H9 (cell line): ENCODE results near the gene MEF2C. TPM values are rescaled to one million over a fixed set of nuclear protein-coding genes. Genes with fewer than 3 reads are reported as not detected.

Source experiments
- DNase-seq: peaks from one replicate; pipeline ENCODE4 v3.0.0-alpha.2; 2017
- H2AFZ ChIP-seq: one replicate; pipeline ENCODE4 v1.6.1; 2013; ENCODE audit warnings: mild to moderate bottlenecking, low read length, control low read depth, moderate library complexity
- H2AK5ac ChIP-seq: 2 replicates; pipeline ENCODE4 v1.6.1; 2013; ENCODE audit warnings: low read length, control low read depth, mixed read lengths; ENCODE audit not compliant: insufficient read length
- H2BK120ac ChIP-seq: one replicate; pipeline ENCODE4 v1.6.1; 2013; ENCODE audit warnings: low read depth, mild to moderate bottlenecking, low read length, control low read depth, inconsistent platforms; ENCODE audit not compliant: poor library complexity, severe bottlenecking
- H2BK12ac ChIP-seq: 2 replicates; pipeline ENCODE4 v1.6.1; 2013; ENCODE audit warnings: low read length, control low read depth, mixed read lengths, low read depth; ENCODE audit not compliant: insufficient read length
- H2BK15ac ChIP-seq: 2 replicates; pipeline ENCODE4 v1.6.1; 2013; ENCODE audit warnings: low read depth, low read length, control low read depth
- H2BK20ac ChIP-seq: one replicate; pipeline ENCODE4 v1.6.1; 2013; ENCODE audit warnings: low read depth, mild to moderate bottlenecking, low read length, control low read depth, inconsistent platforms; ENCODE audit not compliant: poor library complexity, severe bottlenecking
- H2BK5ac ChIP-seq: 2 replicates; pipeline ENCODE4 v1.6.1; 2013; ENCODE audit warnings: low read length, control low read depth, mixed read lengths; ENCODE audit not compliant: insufficient read length
- H3K14ac ChIP-seq: 2 replicates; pipeline ENCODE4 v1.6.1; 2013; ENCODE audit warnings: low read length, control low read depth; ENCODE audit not compliant: insufficient read depth
- H3K18ac ChIP-seq: 2 replicates; pipeline ENCODE4 v1.6.1; 2013; ENCODE audit warnings: low read depth, mild to moderate bottlenecking, mixed read lengths, low read length, control low read depth; ENCODE audit not compliant: insufficient read length
- H3K23ac ChIP-seq: 2 replicates; pipeline ENCODE4 v1.6.1; 2013; ENCODE audit warnings: low read length, control low read depth, mixed read lengths, low read depth; ENCODE audit not compliant: insufficient read length
- H3K23me2 ChIP-seq: 2 replicates; pipeline ENCODE4 v1.6.1; 2013; ENCODE audit warnings: low read depth, mild to moderate bottlenecking, mixed read lengths, low read length, control low read depth; ENCODE audit not compliant: insufficient read length, poor library complexity, severe bottlenecking
- H3K27ac ChIP-seq: 2 replicates; pipeline ENCODE4 v1.5.1; 2013; ENCODE audit warnings: low read length, control low read depth, mixed read lengths, low read depth; ENCODE audit not compliant: insufficient read length
- H3K27me3 ChIP-seq: 2 replicates; pipeline ENCODE4 v1.6.1; 2013; ENCODE audit warnings: low read length, control low read depth, inconsistent platforms; ENCODE audit not compliant: insufficient read depth
- H3K4ac ChIP-seq: 2 replicates; pipeline ENCODE4 v1.6.1; 2013; ENCODE audit warnings: low read depth, mild to moderate bottlenecking, control low read depth, inconsistent platforms, low read length, moderate library complexity
- H3K4me1 ChIP-seq: 2 replicates; pipeline ENCODE4 v1.6.1; 2013; ENCODE audit warnings: low read length, control low read depth, inconsistent platforms; ENCODE audit not compliant: insufficient read depth
- H3K4me2 ChIP-seq: 2 replicates; pipeline ENCODE4 v1.6.1; 2013; ENCODE audit warnings: low read length, control low read depth, mixed read lengths; ENCODE audit not compliant: insufficient read length, insufficient read depth
- H3K56ac ChIP-seq: 2 replicates; pipeline ENCODE4 v1.6.1; 2013; ENCODE audit warnings: low read depth, mild to moderate bottlenecking, mixed read lengths, low read length, control low read depth; ENCODE audit not compliant: insufficient read length
- H3K79me1 ChIP-seq: 2 replicates; pipeline ENCODE4 v1.6.1; 2013; ENCODE audit warnings: low read depth, mild to moderate bottlenecking, moderate library complexity, low read length, control low read depth, inconsistent platforms; ENCODE audit not compliant: insufficient read depth, poor library complexity, severe bottlenecking
- H3K79me2 ChIP-seq: 2 replicates; pipeline ENCODE4 v1.6.1; 2013; ENCODE audit warnings: low read length, control low read depth, inconsistent platforms; ENCODE audit not compliant: insufficient read depth
- H3K9ac ChIP-seq: 2 replicates; pipeline ENCODE4 v1.6.1; 2013; ENCODE audit warnings: low read length, control low read depth, mixed read lengths; ENCODE audit not compliant: insufficient read length; ENCODE audit errors: extremely low read depth
- H3K9me3 ChIP-seq: one replicate; pipeline ENCODE4 v1.6.1; 2013; ENCODE audit warnings: low read depth, low read length, inconsistent platforms; ENCODE audit not compliant: control insufficient read depth
- H3T11ph ChIP-seq: one replicate; pipeline ENCODE4 v1.6.1; 2013; ENCODE audit warnings: mild to moderate bottlenecking, low read length, control low read depth, inconsistent platforms
- H4K20me1 ChIP-seq: one replicate; pipeline ENCODE4 v1.6.1; 2013; ENCODE audit not compliant: control insufficient read depth, insufficient read length, insufficient read depth
- H4K5ac ChIP-seq: 2 replicates; pipeline ENCODE4 v1.6.1; 2013; ENCODE audit warnings: low read depth, mild to moderate bottlenecking, mixed read lengths, low read length, control low read depth; ENCODE audit not compliant: insufficient read length
- H4K8ac ChIP-seq: replicated peaks from 2 replicates; pipeline ENCODE4 v1.6.1; 2013; ENCODE audit warnings: low read length, control low read depth, mixed read lengths, low read depth; ENCODE audit not compliant: insufficient read length
- H4K91ac ChIP-seq: 2 replicates; pipeline ENCODE4 v1.6.1; 2013; ENCODE audit warnings: low read depth, mild to moderate bottlenecking, moderate library complexity, mixed read lengths, low read length, control low read depth; ENCODE audit not compliant: insufficient read length
- H3K27ac Mint-ChIP-seq, 3 experiments: 2 replicates in 2 of 3; 3 replicates in 1 of 3; pipeline ENCODE4 v1.8.0; 2020 to 2021; ENCODE audit warnings: mixed read lengths in 3 of 3, mild to moderate bottlenecking in 1 of 3, moderate library complexity in 1 of 3
- H3K27me3 Mint-ChIP-seq: 2 replicates; pipeline ENCODE4 v1.8.0; 2021; ENCODE audit warnings: low read depth, mild to moderate bottlenecking, moderate library complexity, mixed read lengths
- H3K36me3 Mint-ChIP-seq, 3 experiments: 2 replicates in 2 of 3; 3 replicates in 1 of 3; pipeline ENCODE4 v1.8.0; 2020 to 2021; ENCODE audit warnings: low read depth in 3 of 3, mixed read lengths in 3 of 3; ENCODE audit not compliant: insufficient read depth in 1 of 3
- H3K4me1 Mint-ChIP-seq, 2 experiments: 2 replicates each; pipeline ENCODE4 v1.8.0; 2020; ENCODE audit warnings: mixed read lengths in 2 of 2
- H3K4me3 Mint-ChIP-seq, 2 experiments: 2 replicates in 1 of 2; 3 replicates in 1 of 2; pipeline ENCODE4 v1.8.0; 2020 to 2021; ENCODE audit warnings: mild to moderate bottlenecking in 2 of 2, mixed read lengths in 2 of 2, moderate library complexity in 1 of 2
- H3K9me3 Mint-ChIP-seq, 2 experiments: 2 replicates in 1 of 2; 3 replicates in 1 of 2; pipeline ENCODE4 v1.8.0; 2020; ENCODE audit warnings: mild to moderate bottlenecking in 2 of 2, mixed read lengths in 2 of 2, moderate library complexity in 1 of 2
- CTCF ChIP-seq: fragments of 200-600 bp; sonication (generic); conservative IDR thresholded peaks from 3 replicates; pipeline ENCODE4 v1.8.0; 2021; ENCODE audit warnings: antibody characterized with exemption, mild to moderate bottlenecking
- WGBS: extraction: QIAGEN DNeasy Blood & Tissue Kit; methylation state at CpG from one replicate; pipeline ENCODE4 v1.1.7; 2013; ENCODE audit warnings: missing lambda C conversion rate, low lambda C conversion rate, mixed read lengths; ENCODE audit not compliant: insufficient read length; ENCODE audit errors: extremely low coverage; 5-methylcytosine and 5-hydroxymethylcytosine counted together
- total RNA-seq: library from RNA; stranded (reverse); gene quantifications from 2 replicates; pipeline ENCODE4 v1.2.1, GENCODE V29; 2021

MEF2C gene
- total RNA-seq, 1 experiment from 2014 or later = 0.11 TPM

GRCh38 chr5:88727705-88728313 lies 155.2 kb downstream of the MEF2C start:
- H4K8ac ChIP-seq = no peak overlapping the region
- Mint-ChIP-seq H3K36me3 (no peaks in the 10 kb centered on the region), H3K4me1 (peaks cover 8 to 12% of the 10 kb centered on the region in 2 experiments), H3K27ac (no peak overlapping the region), H3K9me3 (no peaks in the 10 kb centered on the region), H3K4me3 (no peak overlapping the region), H3K27me3 (peaks cover 8% of the 10 kb centered on the region)
- H2BK120ac ChIP-seq = no peak overlapping the region
- H3K79me1 ChIP-seq = no peaks in the 10 kb centered on the region
- H4K5ac ChIP-seq = no peak overlapping the region
- H3K4ac ChIP-seq = no peak overlapping the region
- no peak overlapping the region for H2BK12ac ChIP-seq
- no peak overlapping the region for H3K14ac ChIP-seq
- H3K23ac ChIP-seq = no peak overlapping the region
- peak; percentile 81 for TF ChIP-seq CTCF
- no CpG with 5 or more reads among the region's 3 CpGs for WGBS
- no peaks in the 10 kb centered on the region for H3K9me3 ChIP-seq
- no peak overlapping the region for H2AK5ac ChIP-seq
- no peak overlapping the region for H3K27ac ChIP-seq
- DNase-seq = no peak
- H3K79me2 ChIP-seq = no peaks in the 10 kb centered on the region
- no peak overlapping the region for H2AFZ ChIP-seq
- no peak overlapping the region for H3K4me2 ChIP-seq
- no peak overlapping the region for H3T11ph ChIP-seq
- H4K20me1 ChIP-seq = no peaks in the 10 kb centered on the region
- no peak overlapping the region for H2BK15ac ChIP-seq
- H2BK5ac ChIP-seq = no peak overlapping the region
- H3K9ac ChIP-seq = no peak overlapping the region
- no peak overlapping the region for H3K18ac ChIP-seq
- H3K27me3 ChIP-seq = peaks cover under 1% of the 10 kb centered on the region; the same call in 1 of the 2 replicates
- no peak overlapping the region for H3K56ac ChIP-seq
- no peak overlapping the region for H4K91ac ChIP-seq
- no peaks in the 10 kb centered on the region; the same call in 1 of the 2 replicates for H3K4me1 ChIP-seq
- H2BK20ac ChIP-seq = no peak overlapping the region
- H3K23me2 ChIP-seq = no peaks in the 10 kb centered on the region
